Measurements from ENCODE around the gene SLCO3A1.
"Not testable (repeated sequence)": the region's sequence is repeated elsewhere in the genome, so short reads cannot be mapped to it uniquely, and the experiment has no call there.

Gene SLCO3A1

DNA sequence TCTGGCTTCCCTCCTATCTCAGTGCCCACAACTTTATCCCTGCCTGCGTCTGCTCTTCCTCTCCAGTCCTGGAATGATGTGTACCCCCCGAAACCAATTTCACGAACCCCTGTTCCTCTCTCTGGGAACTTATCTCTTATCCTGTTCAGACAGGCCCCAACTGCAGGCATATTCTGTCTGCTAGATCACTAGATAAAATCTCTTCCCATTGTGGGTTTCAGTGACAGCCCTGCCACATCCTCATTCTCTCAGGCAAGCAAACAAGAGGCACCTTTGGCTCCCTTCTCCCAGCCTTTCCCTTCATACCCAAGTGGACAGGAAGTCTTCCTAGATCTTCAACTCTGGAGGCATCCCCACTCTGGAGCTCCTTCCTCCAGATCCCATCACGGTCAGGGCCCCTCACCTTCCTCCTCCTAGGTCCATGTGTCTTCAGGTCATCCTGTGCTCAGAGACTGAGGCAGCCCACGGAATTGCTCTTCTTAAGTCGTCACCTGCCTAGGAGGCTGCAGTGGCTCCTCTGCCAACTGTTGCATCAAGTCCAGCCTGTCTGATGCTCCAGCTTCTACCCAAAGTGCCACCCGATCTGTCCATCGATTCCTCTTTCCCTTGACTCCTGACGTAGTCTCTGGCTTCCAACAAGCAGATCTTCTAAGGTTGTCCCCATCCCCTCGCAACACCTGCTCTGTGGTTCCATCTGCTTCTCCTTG is 190.8 kb downstream of the SLCO3A1 start:
- no peak for DNase-seq

DNA sequence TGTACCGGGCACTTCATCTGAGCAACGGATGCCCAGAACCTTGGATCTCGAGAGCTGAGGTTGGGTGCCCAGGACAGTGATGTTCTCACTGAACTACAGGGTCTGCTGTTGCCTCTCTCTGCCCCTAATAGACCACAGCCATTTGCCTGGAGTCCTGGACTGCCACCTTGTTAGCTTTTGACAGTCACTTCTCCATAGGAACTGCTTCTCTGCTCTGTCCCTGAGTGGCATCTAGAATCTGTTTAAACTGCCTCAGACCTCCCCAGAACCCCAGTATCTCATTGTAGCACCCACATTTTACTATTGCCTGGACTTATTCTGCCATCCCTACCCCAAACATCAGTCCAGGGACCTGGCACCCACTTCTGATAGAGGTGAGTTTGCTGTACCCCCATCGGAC is 194.4 kb downstream of the SLCO3A1 start:
- no peak for DNase-seq

DNA sequence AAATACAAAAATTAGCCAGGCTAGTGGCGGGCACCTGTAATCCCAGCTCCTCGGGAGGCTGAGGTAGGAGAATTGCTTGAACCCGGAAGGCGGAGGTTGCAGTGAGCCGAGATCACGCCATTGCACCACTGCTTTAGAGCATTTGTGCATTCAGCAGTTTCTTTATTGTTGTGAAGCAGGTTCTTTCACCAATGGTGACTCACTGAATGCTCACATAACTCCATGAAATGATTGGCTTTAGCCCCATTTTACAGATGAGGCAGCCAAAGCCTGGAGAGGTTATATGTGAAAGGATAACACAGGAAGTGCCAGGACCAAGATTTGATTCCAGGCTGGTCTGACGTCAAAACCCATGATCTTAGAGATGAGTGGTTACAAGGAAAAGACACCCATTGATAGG is 195.2 kb downstream of the SLCO3A1 start:
- no peak for DNase-seq

DNA sequence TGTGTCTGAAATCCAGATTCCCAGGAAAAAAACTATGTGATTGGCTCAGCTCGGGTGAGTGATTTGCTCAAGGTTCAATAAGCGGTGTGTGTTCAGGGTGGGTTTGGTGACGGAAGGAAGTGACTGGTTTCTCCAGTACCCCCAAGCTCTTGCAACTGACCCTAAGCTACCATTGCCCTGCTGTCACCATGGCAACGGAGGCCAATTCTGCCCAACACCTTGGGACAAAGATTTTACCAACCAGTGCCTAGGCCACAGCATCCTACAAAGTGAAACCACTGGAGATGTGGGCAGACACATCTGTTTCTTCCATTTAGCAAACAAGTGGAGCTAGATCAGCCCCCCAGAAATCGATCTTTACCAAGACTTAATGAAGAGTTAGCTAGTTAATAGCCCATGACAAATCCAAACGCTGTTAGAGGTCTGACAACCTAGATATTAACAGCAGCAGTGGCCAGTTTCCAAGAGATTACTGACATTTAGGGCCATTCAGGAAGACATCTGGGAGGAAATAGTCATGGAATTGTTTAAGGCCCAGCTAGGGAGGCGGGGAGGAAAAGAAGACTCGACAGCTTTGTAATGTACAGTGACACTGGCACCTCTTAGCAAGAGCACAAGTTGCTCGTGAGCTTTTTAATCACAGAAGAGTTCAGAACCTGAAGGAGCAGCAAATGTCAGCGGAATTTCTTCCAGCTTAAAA is 195.9 kb downstream of the SLCO3A1 start:
- no peak for DNase-seq

DNA sequence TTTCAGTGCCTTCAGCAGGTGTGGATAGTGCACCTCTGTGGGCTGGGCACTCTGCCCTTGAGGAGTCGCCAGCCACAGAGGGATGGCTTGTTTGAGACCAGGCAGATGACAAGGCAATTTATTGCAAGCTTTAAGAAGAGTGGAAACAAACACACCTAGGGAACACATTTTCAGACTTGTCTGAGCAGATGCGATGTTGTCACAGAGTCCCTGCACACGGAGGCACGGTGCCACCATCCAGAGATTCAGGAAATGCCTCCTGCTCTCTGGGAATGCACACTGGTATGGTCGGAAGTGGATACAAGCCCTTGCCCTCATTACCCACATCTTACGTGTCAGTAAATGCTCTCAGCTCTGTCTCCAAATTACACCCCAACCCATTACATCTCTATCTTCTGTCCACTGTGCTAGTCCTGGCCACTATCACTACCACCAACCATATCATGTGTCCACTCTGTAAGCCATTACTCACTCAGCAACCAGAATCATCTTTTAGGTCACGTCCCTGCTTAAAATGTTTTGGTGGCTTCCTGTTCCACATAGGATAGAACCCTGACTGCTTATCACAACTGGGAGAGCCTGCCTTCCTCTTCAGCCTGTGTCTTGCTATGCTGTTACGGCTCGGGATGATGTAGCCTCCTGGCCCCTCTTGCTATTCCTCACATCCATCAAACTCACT is 196.9 kb downstream of the SLCO3A1 start:
- no peak for DNase-seq

DNA sequence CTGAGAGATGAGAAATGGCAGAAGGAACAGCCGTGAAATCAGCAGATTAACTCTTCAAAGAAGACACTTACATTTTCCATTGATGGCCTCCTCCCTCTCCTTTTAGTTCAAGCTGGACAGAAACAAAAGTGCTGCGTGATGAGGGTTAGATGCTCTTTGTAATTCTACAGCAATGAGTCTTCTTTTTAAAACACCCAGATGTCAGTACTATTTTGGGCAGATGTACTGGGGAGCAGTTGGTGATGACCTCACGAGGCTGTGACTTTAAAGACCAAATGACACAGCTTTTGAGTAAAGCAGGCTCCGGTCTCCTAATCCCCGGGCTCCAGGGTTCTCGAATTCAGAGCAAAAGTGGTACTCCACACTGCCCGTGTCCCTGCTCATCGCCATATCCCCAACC is 198.2 kb downstream of the SLCO3A1 start:
- DNase-seq = no peak

DNA sequence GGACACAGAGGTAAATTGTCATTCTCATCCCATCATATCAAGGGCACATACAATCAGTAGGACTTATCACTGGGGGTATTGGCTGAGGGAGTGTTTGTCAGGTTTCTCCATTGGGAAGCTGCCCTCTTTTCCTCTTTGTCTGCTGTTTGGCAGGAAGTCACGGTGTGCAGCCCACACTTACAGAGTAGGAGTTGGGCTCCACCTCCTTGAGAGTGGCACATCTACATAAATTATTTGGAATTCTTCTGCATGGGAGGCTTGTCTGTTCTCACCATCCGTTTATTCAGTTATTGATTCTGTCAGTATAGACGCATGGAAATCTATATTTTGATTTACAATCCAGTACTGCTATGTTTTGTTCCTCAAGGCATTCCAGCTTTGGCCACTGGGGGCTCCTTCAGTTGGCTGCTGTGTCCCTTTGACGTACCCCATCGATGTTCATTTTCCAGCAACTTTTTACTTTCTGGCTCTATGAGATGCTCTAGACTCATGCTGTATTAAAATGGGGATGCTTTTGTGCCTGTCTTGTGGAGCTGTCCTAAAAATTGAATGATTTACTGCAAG is 200.3 kb downstream of the SLCO3A1 start:
- DNase-seq = no peak

DNA sequence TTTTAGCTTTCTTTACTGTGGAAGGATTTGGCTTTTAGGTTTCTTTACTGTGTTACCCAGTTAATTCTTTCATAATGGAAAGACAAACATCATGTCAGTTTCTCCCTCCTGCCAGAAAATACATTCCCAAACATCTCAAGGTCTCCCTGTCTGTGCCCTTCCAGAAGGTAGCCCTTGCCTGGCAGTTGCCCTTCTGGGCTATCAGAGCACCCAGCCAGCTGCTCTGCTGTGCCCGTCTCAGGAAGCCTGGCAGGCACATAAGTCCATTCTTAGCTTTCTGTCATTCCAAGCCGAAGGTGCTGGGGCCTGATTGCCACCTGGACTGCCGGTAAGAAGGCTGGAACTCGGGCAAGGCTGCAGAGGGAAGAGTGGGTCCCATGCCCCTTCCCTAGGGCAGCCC is 203.4 kb downstream of the SLCO3A1 start:
- no peak for DNase-seq

DNA sequence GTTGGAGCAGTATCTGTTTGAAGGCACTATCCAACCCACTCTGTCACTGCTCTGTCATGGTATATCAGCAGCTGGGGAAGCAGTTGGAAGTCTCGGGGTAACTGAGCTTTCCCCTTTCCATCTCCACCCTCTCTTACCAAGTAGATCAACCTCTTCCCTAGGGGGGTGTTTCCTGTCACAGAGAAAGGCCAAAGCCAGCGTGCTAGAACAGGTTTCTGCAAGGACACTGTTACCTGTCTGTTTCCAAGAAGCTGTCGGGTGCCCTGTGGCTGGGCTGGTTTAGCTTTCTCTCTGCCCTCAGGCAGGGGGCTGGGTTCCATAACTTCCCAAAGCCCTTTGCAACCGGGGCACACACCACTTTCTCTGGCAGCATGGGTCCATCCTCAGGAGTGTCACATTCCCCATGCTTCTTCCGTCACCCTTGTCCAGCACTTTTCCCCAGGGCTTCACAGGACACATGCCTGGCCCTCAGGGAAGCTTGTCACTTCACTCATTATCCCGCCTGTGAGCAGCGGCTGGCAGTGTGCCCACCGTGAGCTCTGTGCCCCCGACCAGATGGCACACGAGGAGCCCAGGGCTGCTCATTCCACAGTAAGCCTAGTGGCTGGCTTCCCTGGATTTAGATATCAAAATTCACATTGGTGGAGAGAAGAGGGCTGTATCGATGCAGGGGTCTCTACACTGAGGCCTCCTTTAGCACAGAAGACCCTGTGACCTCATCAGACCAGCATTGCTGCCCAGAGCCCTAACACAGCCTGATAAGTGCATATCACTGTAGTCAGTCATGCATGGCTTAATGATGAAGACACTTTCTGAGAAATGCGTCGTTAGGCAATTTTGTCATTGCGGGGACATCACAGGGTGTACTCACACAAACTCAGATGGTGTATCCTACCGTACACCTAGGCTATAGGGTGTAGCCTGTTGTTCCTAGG is 205.8 kb downstream of the SLCO3A1 start:
- no peak for DNase-seq

DNA sequence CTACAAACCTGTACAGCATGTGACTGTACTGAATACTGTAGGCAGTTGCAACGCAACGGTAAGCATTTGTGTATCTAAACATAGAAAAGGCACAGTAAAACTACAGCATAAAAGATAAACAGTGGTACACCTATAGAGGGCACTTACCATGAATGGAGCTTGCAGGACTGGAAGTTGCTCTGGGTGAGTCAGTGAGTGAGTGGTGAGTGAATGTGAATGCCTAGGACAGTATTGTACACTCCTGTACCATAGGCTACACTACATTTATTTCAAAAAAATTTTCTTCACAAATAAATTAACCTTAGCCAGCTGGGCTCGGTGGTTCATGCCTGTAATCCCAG is 206.4 kb downstream of the SLCO3A1 start:
- DNase-seq = not testable (repeated sequence)

DNA sequence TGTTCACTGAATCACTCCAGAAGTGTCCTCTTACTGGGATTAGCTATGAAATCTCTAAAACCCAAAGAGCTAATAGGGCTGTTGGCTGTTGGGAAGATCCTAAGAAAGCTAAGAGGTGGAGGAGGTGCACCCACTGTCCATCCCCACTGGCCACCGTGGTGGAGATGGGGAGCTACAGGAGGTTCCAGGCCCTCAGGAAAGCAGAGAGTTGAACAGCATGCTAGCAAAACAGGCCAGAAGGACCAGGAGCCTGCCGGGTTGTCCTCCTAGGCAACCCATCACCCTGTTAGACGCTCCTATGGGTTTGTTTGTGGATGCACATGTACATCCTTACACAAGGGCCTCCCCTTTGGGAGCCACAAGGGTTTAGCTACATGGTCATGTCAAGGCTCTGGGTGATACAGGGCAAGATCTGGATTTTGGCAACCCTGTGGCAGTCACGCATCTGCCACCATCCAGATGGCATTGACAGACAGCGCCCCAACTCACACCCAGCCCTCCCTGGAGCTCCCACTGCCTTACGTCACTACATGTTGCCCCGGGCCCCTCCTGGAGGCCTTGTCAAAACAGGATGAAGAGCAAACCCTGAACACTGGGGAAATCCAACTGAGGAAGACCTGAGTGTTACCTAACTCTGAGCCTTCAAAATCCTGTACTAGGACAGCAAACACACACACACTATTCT is 208.1 kb downstream of the SLCO3A1 start:
- no peak for DNase-seq

DNA sequence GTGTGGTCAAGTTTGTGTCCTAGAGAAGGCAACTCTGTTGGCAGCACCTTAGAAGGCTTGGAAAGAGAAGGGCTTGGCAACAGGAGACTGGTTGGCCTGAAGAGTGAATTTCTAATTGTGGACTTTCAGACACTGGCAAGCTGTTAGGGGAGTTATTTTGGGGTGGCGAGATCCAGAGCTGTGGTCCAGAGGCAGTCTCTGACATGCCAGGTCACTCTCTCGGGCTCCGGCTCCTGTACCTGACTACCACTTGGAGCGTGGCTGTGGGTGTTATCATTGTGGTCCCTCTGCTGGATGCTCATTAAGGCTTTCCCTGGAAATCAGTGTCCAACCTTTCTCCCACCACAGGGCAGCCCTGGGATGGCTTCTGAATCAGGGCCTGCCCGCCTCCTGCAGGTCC is 209.0 kb downstream of the SLCO3A1 start:
- DNase-seq = no peak

DNA sequence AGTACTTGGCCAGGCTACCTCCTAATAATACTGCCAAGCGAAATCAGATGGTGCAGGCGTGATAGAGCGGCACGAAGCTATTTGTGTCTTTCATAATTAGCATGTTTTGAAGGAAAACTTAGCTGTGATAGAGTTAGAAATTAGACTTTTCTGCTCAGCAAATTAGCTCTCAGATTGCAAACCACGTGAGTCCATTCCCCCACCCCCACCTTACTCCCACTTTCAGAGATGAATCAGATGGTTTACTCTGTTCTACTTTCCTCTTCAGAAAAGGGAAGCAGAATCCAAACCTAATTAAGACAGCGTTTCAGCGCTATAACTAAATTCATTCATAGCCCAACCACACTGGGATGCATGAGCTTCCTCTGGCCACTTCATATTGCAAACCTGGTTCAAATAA is 214.6 kb downstream of the SLCO3A1 start:
- DNase-seq = peak; percentile 84

DNA sequence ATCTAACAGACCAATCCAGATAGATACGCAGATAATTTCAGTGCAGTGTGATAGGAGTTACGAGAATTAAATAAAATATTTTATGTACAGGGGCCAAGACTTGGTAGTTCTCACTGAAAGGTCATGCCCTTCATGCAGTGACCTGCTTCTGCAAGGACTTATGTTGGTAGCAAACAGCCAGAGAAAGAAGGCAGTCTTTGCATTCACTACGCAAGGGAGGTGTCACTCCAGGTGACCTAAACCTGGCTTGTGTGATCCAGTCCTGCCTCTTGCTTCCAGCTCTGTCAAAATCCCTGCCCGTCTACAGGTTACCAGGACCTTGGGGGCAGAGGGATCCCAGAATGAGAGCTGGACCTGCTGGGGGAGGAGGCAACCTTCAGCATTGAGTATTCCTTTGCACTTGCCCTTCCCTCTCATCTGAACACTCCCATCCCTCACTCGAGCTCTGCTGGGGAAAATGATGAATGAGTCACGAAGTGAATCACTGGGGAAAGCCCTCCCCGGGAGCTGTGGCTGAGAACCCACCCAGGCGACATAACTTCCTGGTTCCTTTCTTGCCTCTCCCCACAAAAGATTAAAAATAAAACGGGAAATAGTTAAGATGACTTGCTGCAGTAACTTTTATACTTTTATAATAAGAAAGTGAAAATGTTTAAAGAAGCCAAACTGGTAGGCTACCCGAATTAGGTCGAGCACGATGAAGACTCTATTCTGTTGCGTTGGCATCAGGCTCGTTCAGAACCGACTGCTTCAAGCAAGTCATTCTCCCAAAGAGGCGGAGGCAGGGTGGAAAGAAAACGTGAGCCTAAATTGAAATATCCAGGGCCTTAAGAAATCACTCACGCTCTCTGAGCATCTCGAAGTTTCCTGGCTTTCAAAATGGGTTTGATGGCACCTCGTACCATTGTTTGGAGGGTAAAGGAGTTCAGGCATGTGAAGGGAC is 216.1 kb downstream of the SLCO3A1 start:
- peak; percentile 94 for DNase-seq

DNA sequence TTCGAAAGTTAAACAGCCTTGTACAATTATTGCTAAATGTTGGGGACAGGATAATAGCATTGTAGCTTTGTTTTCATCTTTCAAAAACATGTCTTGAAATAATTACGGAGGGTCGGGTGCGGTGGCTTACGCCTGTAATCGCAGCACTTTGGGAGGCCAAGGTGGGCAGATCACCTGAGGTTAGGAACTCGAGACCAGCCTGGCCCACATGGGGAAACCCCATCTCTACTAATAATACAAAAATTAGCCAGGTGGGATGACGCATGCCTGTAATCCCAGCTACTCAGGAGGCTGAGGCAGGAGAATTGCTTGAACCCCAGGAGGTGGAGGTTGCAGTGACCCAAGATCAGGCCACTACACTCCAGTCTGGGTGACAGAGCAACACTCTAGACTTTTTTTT is 216.7 kb downstream of the SLCO3A1 start:
- DNase-seq = not testable (repeated sequence)

DNA sequence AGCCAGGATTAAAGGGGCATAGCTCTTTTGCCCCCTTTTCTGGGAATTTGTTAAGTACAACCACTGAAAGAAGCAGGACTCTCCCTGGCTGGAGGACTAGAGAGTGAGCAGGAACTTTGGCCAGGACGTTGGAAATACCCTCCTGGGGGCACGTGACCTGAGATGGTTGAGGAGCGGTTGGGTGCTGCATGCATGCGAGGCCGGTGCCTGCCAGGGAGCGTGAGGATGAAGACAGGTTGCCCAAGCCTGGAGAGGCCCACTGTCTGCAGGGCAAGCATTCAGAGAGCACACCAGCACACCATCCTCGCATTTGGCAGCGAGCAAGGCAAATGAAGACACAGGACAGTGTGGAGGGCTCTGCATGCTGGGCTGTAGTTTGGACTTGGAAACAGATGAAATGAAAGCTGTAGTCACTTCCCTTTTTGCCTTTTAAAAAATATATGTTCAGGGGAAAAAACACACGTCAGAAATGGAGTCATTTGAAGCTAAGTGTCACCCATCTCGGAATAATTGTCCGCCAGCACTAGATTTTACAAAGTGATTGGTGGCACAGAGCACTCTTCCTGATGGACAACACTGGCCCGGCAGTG is 217.6 kb downstream of the SLCO3A1 start:
- DNase-seq = peak; percentile 42

DNA sequence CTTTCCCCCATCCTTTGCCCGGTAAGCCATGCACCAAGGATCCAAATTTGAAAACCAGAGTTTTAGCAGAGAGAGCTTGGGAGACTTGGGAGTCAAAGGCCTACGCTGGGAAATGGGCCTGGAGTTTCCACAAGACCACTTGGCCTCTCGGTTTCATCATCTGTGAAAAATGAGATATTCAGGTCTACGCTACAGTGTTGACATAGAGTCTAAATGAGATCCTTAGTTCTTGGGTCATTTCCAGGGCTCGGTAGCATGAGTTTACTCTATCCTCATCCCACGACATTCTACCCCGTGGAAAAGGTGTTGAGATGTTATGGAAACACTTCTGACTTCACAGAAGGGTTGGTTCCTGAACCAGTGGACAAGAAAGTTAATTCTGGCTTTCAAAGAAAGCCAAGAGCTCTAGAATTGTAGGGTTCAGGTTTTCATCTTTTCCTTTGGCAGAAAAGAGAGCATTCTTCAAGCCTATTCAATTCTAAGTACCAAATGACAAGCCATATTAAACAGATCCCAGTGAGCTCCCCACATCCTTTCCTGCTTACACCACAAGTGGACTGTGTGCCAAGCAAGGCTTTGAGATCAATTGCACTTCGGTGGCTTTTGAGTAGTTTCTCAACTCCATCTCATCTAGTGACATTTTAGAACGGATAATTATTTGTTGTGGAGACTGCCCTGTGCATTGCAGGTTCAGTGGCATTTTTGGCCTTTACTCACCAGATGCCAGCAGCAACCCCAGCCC is 219.7 kb downstream of the SLCO3A1 start:
- DNase-seq = no peak

DNA sequence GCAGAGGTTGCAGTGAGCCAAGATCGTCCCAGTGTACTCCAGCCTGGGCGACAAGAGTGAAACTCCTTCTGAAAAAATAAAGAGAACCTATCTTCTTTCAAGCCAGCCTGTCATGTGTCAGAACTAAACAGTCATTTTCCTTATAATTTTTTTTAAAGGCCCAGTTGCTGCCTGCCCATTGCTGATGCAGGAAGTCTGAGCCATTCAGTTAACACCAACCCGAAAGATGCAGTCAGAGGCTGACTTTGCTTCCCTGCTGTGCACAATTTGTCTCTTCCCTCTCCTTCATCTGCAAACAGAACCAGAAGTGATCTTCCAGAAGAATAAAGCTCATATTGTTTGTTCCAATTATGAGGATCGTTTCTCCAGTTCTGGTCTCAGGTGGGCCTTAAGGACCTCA is 220.6 kb downstream of the SLCO3A1 start:
- DNase-seq = peak; percentile 62

DNA sequence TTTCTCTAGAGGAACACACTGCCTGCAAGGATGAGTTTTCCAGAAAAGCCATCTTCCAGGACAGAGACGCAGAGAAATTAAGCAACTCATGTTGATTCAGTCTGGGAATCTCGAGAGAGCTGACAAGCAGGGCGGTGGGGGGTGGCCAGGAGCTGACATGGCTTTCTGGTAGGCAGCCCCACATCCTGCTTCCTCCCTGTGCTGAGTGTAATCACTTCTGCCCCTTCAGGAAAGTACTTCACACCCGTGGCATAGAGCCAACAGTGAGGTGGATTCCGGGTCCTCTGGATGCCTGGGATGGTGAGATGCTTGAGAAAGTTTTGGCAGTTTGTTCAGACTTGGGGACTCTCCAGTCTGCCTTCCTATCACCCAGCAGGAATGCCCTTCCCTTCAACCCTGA is 221.1 kb downstream of the SLCO3A1 start:
- no peak for DNase-seq

DNA sequence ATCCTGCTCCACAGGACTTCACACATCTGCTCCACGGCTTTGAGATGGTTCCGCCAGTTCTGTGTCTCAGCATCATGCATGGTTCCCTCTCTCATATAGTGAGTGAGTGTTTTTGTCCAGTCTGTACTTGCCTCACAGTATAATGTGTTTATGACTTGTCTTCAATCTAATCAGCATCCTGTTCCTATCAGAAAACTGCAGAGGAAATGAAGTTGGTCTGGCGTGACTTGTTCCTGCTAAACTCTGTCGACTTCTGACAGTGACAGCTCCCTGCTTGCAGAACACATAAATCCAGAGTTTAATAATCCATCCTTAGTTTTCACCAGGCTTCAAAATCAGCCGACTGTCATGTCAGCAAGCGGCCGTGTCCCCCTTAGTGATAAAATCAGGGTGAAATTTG is 222.3 kb downstream of the SLCO3A1 start:
- no peak for DNase-seq
